ENCODE measurements around the gene GPR162. TPM values are rescaled to one million over a fixed set of nuclear protein-coding genes. Genes with fewer than 3 reads are reported as not detected.

GPR162 gene
- total and polyA plus RNA-seq, 10 of the 15 experiments (the other 5 are each of a cell fraction or from before 2014, with no cell fraction given): not detected

- no peak; the same call in 1 of the 2 replicates for TF ChIP-seq CHD2 (IDR thresholded peaks at IDR 0.05; ENCODE audit: borderline replicate concordance, low read depth, low read length)
- no peak for TF ChIP-seq ZSCAN29 (IDR thresholded peaks at IDR 0.05)
- TF ChIP-seq SUPT20H (IDR thresholded peaks at IDR 0.05; ENCODE audit: borderline replicate concordance, control insufficient read depth, low read depth, low read length): no peak
- peak; percentile 51; the same call in 1 of the 2 replicates for TF ChIP-seq ZNF207 (IDR thresholded peaks at IDR 0.05; ENCODE audit: borderline replicate concordance)
- no peak for TF ChIP-seq EZH2 (IDR thresholded peaks at IDR 0.05; ENCODE audit: borderline replicate concordance, control insufficient read depth, low read depth, low read length)
- TF ChIP-seq YBX1 (IDR thresholded peaks at IDR 0.05): no peak
- no peak for TF ChIP-seq IRF4 (IDR thresholded peaks at IDR 0.05; ENCODE audit: low read depth, low read length)
- TF ChIP-seq ZZZ3 (IDR thresholded peaks at IDR 0.05; ENCODE audit: control insufficient read depth, insufficient read length, low read depth): no peak
- no peak for TF ChIP-seq CREM (IDR thresholded peaks at IDR 0.05; ENCODE audit: low read depth)
- TF ChIP-seq GABPA (IDR thresholded peaks at IDR 0.05; ENCODE audit: low read depth): no peak
- no peak for TF ChIP-seq E2F4 (IDR thresholded peaks at IDR 0.05; ENCODE audit: low read depth, low read length)
- TF ChIP-seq PKNOX1 (IDR thresholded peaks at IDR 0.05): no peak
- no peak for TF ChIP-seq BCLAF1 (IDR thresholded peaks at IDR 0.05)
- TF ChIP-seq ZBTB33 (IDR thresholded peaks at IDR 0.05): no peak
- peak; percentile 99 for TF ChIP-seq POLR2AphosphoS5 (IDR thresholded peaks at IDR 0.05; ENCODE audit: low read length)
- peak; percentile 51 for TF ChIP-seq BACH1 (IDR thresholded peaks at IDR 0.05; ENCODE audit: borderline replicate concordance)
- no peak for TF ChIP-seq RAD51 (IDR thresholded peaks at IDR 0.05)
- peak; percentile 82; the same call in 1 of the 2 replicates for TF ChIP-seq SMARCA5 (IDR thresholded peaks at IDR 0.05)
- TF ChIP-seq IRF5 (IDR thresholded peaks at IDR 0.05; ENCODE audit: borderline replicate concordance): no peak
- TF ChIP-seq BHLHE40 (IDR thresholded peaks at IDR 0.05; ENCODE audit: borderline replicate concordance in 1 of 2, low read depth in 2 of 2, low read length in 1 of 2): 0 out of 4 replicates have a peak, but pooled peaks of 1 of the 2 experiments have one; percentile 28
- no peak for TF ChIP-seq HDAC2 (IDR thresholded peaks at IDR 0.05)
- TF ChIP-seq YY1 (IDR thresholded peaks at IDR 0.05; ENCODE audit: low read depth, low read length): peak; percentile 90
- TF ChIP-seq RFX5 (IDR thresholded peaks at IDR 0.05; ENCODE audit: low read depth, low read length): no peak
Observed at GRCh38 chr12:6867413-6868210, 46.0 kb downstream of the GPR162 start, which contains the start of gene TPI1 (continued).

Data from GM12878 (cell line).